ENCODE measurements around the gene PRKAG1.

Gene PRKAG1

DNA sequence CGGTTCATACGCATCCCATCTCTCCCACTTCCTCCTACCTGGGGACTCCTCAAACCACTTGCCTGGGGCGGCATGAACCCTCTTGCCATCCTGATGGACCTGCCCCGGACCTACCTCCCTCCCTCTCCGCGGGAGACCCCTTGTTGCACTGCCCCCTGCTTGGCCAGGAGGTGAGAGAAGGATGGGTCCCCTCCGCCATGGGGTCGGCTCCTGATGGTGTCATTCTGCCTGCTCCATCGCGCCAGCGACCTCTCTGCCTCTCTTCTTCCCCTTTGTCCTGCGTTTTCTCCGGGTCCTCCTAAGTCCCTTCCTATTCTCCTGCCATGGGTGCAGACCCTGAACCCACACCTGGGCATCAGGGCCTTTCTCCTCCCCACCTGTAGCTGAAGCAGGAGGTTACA lies 36.8 kb downstream of the PRKAG1 start:
- no peak for DNase-seq (ENCODE audit: low read depth, low spot score)

DNA sequence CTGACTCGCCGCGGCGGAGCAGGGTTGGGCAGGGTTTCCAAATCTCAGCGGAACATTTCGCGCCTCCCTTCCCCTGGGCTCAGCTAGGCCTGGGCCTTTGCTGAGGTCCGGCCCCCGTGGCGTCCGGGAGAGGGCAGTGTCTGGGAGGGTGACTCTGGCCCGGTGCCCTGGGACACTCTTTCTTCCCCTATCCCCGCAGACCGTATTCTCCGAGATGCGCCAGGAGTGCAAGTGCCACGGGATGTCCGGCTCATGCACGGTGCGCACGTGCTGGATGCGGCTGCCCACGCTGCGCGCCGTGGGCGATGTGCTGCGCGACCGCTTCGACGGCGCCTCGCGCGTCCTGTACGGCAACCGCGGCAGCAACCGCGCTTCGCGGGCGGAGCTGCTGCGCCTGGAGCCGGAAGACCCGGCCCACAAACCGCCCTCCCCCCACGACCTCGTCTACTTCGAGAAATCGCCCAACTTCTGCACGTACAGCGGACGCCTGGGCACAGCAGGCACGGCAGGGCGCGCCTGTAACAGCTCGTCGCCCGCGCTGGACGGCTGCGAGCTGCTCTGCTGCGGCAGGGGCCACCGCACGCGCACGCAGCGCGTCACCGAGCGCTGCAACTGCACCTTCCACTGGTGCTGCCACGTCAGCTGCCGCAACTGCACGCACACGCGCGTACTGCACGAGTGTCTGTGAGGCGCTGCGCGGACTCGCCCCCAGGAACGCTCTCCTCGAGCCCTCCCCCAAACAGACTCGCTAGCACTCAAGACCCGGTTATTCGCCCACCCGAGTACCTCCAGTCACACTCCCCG lies 37.4 kb downstream of the PRKAG1 start:
- DNase-seq (ENCODE audit: low read depth, low spot score), result no peak

DNA sequence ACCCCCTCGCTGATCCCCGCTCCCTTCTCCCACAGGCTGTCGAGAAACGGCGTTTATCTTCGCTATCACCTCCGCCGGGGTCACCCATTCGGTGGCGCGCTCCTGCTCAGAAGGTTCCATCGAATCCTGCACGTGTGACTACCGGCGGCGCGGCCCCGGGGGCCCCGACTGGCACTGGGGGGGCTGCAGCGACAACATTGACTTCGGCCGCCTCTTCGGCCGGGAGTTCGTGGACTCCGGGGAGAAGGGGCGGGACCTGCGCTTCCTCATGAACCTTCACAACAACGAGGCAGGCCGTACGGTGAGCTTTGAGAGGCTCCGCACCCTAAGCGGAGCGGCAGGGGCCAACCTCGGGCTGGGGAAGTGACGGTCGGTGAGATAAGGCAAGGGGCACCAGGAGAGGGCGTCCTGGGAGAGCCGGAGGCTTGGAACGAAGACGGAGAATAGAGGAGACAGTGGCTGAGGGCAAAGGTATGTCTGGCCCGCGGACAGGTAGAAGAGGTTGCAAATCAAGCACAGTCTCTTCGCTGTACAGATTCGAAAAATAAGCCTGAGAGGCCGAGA lies 38.1 kb downstream of the PRKAG1 start:
- no peak for DNase-seq (ENCODE audit: low read depth, low spot score)

DNA sequence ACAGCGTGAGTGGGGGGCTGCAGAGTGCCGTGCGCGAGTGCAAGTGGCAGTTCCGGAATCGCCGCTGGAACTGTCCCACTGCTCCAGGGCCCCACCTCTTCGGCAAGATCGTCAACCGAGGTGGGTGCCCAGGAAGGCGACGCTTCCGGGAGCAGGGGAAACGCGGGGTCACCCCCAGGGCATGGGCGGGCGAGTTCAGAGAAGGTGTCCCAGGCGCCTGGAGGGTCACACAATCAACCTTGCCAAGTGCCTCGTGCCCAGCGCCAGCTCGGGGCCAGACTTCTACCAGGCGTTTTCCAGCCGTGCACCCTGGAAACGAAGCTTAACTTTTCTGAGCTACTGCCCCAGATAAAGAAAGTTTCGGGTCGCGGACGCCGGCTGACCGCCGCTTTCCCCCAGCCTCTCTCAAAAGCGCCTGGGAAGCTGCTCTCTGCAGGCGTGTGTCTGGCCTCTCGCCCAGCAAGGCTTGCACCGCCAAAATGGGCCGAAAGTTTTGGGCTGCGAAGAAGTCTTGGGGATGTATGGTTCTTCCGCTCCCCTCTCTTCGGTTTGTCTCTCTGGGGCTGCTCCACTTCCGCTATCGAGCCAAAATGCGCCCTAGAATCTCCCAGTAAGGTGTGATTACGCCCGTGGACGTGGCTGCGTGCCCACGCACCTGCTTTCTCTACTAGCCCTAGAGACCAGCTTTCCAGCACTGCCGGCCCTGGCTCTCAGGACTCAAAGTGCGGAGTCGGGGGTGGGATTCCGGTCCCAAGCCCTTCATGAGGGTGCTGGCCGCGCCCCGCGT lies 38.8 kb downstream of the PRKAG1 start:
- DNase-seq (ENCODE audit: low read depth, low spot score), result no peak

DNA sequence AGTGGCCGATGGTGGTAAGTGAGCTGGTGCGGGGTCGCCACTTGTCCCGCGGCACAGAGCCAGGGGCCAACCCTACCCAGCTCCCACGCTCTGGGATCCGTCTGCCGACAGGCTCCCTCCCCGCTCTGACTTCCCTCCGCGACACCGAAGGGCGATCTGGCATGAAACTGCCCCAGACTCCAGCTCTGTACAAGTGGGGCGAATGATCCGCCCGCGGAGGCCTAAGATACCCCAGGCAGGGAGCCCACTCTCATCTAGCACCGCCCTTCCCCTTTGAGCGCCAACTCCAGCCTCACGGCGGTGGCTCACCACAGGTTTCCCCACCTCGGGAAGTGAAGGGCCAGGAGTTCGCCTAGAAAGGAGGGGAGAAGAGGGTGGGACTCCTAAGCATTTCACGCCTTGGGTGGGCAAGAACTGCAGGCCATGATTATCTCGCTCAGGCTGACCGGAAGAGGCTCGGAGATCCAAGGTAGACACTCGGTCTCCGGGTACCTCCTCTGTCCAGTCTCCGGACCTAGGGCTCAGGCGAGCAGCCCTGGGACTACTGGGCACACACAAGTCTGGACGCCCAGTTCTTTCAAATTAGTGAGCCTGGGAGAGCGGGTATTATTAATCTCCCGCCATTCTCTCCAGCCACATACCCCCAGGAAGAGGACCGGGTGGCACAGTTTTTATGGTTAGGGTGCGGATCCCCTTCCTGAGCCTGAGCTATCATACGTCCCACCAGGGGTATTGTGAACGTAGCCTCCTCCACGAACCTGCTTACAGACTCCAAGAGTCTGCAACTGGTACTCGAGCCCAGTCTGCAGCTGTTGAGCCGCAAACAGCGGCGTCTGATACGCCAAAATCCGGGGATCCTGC lies 39.6 kb downstream of the PRKAG1 start:
- DNase-seq (ENCODE audit: low read depth, low spot score), result no peak

DNA sequence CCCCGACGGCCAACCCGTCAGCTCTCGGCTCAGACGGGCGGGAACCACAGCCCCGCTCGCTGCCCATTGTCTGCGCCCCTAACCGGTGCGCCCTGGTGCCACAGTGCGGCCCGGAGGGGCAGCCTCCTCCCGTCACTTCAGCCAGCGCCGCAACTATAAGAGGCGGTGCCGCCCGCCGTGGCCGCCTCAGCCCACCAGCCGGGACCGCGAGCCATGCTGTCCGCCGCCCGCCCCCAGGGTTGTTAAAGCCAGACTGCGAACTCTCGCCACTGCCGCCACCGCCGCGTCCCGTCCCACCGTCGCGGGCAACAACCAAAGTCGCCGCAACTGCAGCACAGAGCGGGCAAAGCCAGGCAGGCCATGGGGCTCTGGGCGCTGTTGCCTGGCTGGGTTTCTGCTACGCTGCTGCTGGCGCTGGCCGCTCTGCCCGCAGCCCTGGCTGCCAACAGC lies 40.3 kb downstream of the PRKAG1 start, which contains the start of gene WNT1:
Gene WNT1, plus strand, starts transcription at position 32 of the 450 bp plus-strand sequence. Its CDS starts 329 bp downstream, at position 361.
- no peak for DNase-seq (ENCODE audit: low read depth, low spot score)

DNA sequence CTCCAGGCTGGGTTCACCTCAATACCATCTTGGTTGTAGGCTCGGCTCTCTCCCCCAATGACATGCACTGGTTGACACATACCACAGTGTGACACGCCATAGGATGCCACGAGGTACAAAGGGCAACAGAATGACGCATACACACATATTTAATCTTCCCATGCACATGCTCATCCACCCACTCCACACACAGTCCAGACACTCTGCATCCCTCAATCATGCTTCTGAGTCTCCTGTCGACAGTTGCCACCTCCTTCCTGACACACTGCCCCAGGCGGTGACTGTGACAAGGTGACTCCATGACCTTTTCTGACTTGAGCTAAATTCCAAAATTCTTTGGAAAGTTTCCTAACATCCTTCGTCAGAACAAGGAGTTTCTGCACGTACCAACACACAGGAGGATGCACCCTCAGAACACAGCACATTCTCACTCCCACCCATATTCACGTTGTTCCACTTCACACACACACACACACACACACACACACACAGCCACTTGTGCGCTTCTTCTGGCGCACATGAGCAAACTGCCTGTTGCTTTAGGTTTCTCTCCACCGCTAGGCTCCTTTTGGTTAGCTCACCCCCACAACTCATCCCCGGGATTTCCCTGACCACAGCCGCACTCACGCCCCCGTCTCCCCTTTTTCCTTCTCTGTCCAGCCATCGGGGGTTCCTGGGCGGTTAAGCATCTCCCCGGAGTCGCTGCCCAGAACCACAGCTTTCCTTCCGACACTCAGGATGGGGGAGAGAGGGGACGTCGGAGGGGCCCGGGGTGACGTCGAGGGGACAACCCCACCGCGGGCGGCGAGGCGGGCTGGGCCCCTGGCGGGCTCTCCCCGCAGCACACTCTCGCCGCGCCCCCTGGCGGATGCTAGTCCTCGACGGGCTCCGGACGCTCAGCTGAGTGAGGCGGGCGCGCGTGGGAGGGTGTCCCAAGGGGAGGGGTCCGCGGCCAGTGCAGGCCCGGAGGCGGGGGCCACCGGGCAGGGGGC lies 41.0 kb downstream of the PRKAG1 start:
- DNase-seq (ENCODE audit: low read depth, low spot score), result no peak

DNA sequence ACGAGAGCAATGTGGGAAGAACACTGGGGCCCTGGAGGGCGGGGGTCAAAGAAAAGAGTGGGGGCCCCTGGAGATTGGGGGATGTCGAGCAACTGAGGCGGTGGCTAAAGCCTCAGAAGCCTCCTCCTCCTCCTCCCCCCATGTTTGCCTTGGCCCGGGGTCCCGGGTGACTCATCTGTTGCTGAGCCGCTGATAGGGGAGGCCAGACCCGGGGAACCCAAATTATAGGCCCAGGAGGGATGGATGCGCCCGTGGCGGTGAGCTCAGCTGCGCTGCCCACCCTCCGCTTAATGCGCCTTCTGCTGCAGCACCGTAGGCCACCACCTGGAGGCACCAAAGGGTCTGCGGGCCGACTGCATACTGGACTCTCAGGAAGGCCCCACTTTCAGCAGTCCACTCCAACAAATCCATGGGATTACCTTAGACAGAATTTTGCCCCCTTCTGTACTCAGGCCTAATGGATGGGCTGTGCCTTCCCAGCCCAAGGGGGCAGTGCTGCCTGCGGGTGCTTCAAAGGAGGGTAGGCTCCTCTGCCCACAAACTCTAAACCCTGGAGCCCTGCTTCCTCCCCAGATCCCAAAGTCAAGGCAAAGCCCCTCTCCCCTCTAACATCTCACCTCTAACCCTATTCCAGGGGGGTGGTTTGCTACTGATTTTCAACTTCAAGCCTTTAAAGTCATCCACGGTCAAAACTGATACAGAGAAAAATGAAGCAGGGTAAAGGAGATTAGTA lies 44.5 kb downstream of the PRKAG1 start:
- no peak for DNase-seq (ENCODE audit: low read depth, low spot score)

DNA sequence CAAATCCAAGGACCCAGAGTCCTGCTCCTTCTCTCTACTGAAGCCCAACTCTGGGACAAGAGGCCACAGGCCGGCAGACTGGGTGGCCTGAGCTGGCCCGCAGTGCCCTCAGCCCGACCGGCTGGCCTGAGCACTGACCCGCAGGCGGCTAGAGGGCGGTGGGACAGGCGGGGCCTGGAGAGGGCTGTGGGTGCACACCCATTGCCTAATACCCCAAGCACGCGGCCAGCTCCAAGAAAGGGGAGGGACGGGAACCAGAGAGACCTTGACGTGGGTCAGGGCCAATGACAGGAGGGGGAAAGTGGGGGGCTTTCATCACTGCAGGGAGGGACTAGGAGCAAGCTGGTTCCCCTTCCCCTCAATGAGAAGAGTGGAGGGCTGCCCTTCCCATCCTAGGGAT lies 45.0 kb downstream of the PRKAG1 start:
- DNase-seq (ENCODE audit: low read depth, low spot score), result no peak

DNA sequence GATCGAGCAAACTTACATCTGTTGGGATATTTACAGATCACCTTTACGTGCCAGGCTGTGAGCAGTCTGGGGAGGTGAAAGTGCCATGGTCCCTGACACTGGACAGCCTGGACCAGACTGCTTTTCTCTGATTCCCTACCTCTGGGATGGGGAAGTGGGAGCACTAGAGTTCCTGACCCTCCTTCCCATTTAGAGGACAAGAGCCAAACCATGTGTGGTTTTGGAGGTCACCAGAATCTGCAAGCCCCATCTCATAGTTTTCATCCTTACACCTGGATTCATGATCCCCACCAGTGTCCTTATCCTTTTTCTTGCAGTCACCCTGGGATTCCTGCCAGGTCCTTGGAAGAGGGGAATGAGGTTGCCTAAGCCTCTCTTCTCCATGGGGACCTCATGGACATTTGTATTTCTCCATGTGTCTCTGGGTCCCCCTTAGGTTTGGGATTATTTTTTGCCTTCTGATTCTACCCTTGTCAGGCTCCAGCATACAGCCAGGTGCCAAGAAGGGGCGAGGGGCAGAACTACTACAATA lies 45.6 kb downstream of the PRKAG1 start:
- DNase-seq (ENCODE audit: low read depth, low spot score), result no peak

DNA sequence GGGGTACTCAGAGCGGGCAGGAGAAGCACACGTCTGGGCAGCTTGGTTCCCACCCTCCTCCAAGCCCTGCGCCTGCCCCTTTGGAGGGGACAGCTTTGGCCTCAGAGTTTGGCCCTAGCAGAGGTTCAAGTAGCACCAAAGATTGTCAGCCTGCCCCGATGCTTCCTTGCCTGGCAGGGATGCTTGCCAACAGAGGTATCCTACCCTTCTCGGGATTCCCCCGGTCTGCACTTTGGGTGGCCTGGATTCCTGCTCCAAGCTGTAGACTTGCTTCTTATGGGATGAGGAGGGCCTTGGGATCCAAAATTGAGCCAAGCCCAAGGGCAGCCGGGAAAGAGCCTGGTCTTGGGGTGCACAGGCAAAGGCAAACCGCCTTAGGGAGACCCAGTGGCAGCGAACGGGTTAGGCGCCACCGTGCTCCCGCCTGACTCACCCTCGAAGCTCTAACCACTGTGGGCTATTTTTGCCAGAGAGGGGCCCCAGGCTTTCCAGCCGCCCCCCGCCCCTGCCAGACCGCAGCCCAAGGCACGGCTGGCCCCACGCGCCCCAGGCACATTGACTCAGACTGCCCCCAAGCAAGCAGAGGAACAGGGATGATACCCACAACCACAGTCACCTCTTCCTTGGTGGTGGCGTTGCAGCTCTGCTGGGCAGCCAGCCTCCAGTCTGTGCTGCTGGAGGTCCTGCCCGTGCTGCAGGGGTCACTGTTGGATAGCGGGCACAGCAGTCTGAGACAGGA lies 46.2 kb downstream of the PRKAG1 start:
- DNase-seq (ENCODE audit: low read depth, low spot score), result no peak

DNA sequence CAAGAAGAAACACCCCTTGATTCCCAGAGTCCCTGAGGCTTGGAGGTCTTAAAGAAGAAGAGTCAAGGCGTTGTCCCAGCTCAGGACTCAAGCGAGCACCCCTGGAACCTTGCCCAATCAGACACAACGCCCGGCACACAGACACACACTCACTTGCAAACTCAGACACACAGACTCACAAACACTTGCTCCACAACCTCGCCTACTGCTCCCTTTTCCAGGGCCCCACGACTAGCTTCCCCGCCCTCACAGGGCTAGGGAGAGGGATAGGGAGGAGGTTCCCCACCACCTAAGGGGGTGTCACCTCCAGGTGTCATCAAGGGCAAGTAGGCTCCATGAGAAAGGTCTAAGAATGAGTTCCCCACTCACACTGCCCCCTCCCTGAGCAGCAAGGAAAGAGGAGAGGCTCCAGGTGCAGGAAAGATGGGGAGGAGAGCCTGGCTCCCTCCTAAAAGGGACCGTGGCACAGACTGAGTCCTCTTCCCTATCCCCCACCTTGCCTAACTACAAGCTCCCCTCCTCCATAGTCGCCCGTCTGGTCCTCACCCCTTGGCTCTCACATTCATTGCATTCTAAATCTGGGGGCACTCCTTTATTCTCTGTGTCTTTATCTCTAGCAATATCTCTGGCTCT lies 47.8 kb downstream of the PRKAG1 start:
- DNase-seq (ENCODE audit: low read depth, low spot score), result no peak

DNA sequence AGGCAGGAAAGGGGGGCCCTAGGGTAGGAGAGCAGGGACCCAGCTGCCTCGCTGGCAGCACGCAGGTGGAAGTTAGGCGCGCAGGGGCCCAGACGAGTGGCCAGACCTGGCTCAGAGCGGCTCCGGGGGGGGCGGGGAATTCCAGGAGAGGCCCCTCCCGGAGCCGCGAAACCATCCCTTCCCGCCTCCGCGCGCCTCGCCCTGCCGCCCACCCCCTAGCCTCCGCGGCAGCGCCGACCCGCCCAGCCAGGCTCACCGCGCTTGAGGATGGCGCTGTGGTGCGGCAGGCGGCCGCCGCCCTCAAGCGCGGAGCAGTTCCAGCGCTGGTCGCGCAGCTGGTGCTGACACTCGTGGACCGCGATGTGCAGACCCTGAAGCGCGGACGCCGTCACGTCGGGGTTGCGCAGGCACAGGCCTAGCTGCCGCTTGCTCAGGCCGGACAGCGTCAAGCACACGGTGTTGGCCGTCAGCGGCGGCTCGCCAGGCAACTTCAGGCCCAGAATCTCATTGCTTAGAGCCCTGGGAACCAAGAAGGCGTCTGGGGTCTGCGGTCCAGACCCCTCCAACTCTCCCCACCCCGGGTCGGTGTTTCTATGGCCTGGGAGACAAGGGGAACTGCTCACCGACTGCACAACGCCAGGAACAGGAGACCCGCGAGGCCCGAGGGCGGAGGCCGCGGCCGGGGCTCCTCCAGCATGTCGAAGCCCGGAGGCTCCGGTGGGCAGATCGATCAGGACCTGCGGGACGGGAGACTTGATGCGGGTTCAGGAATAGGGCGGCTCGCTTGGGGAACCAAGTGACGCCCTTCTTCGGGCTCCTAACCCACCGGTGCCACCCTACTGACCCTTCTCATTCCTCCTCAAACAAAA lies 48.5 kb downstream of the PRKAG1 start:
- DNase-seq (ENCODE audit: low read depth, low spot score), result no peak

DNA sequence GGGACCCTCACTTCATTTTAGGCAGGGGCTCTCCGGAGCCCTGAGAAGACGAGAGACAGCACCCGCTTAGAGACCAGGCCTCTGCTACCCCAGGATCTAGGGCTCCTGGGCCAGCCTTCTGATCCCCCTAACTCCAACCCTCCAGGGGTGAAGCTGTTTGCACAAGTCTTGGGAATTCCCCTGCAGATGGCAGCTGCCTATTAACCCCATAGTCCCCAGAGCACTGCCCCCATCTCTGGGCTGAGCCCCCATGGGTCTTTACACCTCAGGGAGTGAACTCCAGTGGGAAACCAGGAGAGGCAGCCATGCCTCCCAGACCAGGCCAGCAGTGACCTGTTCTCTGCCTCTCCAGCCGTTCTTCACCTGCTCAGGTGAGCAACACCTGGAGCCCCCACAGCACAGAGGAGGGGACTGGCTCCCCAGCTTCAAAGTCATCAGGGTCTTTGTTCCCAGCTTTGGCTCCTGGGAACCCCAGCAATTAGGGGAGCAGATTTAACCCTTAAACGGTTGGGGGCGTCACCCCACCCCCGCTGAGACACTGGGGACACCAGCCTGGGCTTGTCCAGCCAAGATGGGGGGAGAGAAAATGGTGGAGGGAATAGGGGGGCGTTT lies 49.3 kb downstream of the PRKAG1 start:
- DNase-seq (ENCODE audit: low read depth, low spot score), result no peak

DNA sequence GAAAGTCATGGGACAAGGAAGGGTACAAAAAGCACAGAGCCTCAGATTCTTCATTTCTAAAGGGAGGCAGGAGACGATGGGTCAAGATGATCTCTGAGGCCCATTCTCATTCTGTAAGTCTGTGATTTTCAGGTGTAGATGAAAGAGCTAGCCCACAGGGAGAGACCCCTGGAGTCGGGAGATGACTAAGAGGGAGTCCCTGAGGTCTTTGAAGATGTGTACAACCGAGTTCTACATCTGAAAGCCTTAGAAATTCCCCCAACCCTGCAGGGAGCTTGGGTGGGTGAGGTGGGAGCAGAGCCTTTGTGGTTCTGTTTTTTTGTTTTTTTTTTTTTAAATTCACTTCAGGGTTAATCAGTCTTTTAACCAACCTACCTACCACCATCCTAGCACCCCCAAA lies 50.1 kb downstream of the PRKAG1 start:
- DNase-seq (ENCODE audit: low read depth, low spot score), result no peak

DNA sequence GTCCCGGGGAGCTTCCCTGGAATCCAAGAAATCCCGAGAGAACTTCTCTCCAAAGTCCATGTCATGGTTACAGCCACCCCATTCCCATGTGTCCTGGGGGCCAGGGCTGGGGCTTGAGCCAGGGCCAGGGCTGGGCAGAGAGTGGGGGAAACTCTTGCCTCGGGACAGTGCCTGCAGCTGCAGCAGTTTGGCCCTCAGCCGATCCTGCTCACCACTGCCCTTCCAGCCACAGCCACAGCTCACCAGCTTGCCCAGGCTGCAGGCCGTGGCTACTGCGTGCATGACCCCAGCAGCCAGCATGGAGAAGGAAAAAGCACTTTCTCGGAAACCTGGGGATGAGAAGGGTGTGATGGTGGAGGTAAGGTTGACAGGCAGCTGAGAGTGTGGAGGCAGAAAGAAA lies 50.6 kb downstream of the PRKAG1 start:
- no peak for DNase-seq (ENCODE audit: low read depth, low spot score)

Data from smooth muscle cell of the brain vasculature (primary cell).